NCI-H2171 treated with DMSO at 0.1 percent for 48 hours (cell line): ENCODE results near the gene ZNF556.

Experiments
- DNase-seq: peaks from one replicate; lab custom pipeline; 2025; lab: John Stamatoyannopoulos, UW

The ZNF556 gene

GRCh38 chr19:2867025-2867991, at the start of gene ZNF556:
Gene ZNF556 (plus strand): TSS chr19:2867335. CDS start chr19:2867422, 87 bp downstream.
- DNase-seq, result peak; percentile 53

- peak; percentile 96 for DNase-seq
Observed at GRCh38 chr19:2819540-2820111, 47.5 kb upstream of the ZNF556 start, which contains the start of gene ZNF554. Gene ZNF554 (plus strand): TSS chr19:2819868. CDS start chr19:2820072, 204 bp downstream.

- DNase-seq, result peak; percentile 16
Observed at GRCh38 chr19:2820112-2820702, 46.9 kb upstream of the ZNF556 start.

GRCh38 chr19:2822846-2823245, 44.3 kb upstream of the ZNF556 start:
- no peak for DNase-seq

GRCh38 chr19:2823646-2824045, 43.5 kb upstream of the ZNF556 start:
- DNase-seq, result no peak

GRCh38 chr19:2824129-2824528, 43.0 kb upstream of the ZNF556 start:
- no peak for DNase-seq

GRCh38 chr19:2827022-2827421, 40.1 kb upstream of the ZNF556 start:
- DNase-seq, result no peak

GRCh38 chr19:2827840-2828489, 39.2 kb upstream of the ZNF556 start:
- no peak for DNase-seq

- no peak for DNase-seq
Observed at GRCh38 chr19:2834294-2834871, 32.8 kb upstream of the ZNF556 start.

GRCh38 chr19:2837430-2837829, 29.7 kb upstream of the ZNF556 start:
- no peak for DNase-seq

GRCh38 chr19:2840794-2841791, 26.0 kb upstream of the ZNF556 start, which contains the start of gene ZNF555:
Gene ZNF555 (plus strand): TSS chr19:2841475. CDS start chr19:2841573, 98 bp downstream.
- DNase-seq, result peak; percentile 99

- DNase-seq, result no peak
Observed at GRCh38 chr19:2841855-2842574, 25.1 kb upstream of the ZNF556 start.

GRCh38 chr19:2845107-2845506, 22.0 kb upstream of the ZNF556 start:
- DNase-seq, result no peak

- no peak for DNase-seq
Observed at GRCh38 chr19:2846180-2846894, 20.8 kb upstream of the ZNF556 start.

GRCh38 chr19:2847507-2847906, 19.6 kb upstream of the ZNF556 start:
- no peak for DNase-seq

GRCh38 chr19:2848616-2849015, 18.5 kb upstream of the ZNF556 start:
- DNase-seq, result no peak

GRCh38 chr19:2850256-2850925, 16.7 kb upstream of the ZNF556 start:
- DNase-seq, result no peak

GRCh38 chr19:2852598-2852997, 14.5 kb upstream of the ZNF556 start:
- DNase-seq, result no peak
